ENCODE data around the gene OPHN1.

GRCh38 chrX:68115371-68115770 is 317.9 kb downstream of the OPHN1 start:
- TF ChIP-seq POLR2A (IDR thresholded peaks at IDR 0.05) (no peak), EP300 (IDR thresholded peaks at IDR 0.05) (no peak)

Measured in gastroesophageal sphincter (tissue), 2 donors.